AG04449 (cell line): Measurements from ENCODE around the gene CCDC47.

Source experiments
- CTCF ChIA-PET: fragments of 350-600 bp; formaldehyde crosslinking; extraction: SDS; loops from one replicate; lab custom pipeline; 2021; ENCODE audit warnings: antibody characterized with exemption; lab: Yijun Ruan, JAX
- POLR2A ChIA-PET: fragments of 400-600, 350-600 bp; formaldehyde crosslinking; extraction: SDS; loops from one replicate; lab custom pipeline; 2020; ENCODE audit warnings: antibody characterized with exemption, inconsistent platforms; lab: Yijun Ruan, JAX
- DNase-seq: peaks from one replicate; pipeline ENCODE4 v3.0.0-alpha.2; 2010; ENCODE audit warnings: low read depth, low spot score
- H3K4me3 ChIP-seq: 2 replicates; pipeline ENCODE4 v1.5.1; 2011; ENCODE audit warnings: low read depth, mild to moderate bottlenecking, control low read depth, low read length
- TF ChIP-seq, protein P1 (sequence below): IDR thresholded peaks from one replicate; pipeline ENCODE4 v1.5.1; 2011; ENCODE audit warnings: mild to moderate bottlenecking, moderate library complexity, low read length, control low read depth, inconsistent platforms; ENCODE audit not compliant: insufficient read depth; ENCODE audit errors: missing control alignments

Gene CCDC47

DNA sequence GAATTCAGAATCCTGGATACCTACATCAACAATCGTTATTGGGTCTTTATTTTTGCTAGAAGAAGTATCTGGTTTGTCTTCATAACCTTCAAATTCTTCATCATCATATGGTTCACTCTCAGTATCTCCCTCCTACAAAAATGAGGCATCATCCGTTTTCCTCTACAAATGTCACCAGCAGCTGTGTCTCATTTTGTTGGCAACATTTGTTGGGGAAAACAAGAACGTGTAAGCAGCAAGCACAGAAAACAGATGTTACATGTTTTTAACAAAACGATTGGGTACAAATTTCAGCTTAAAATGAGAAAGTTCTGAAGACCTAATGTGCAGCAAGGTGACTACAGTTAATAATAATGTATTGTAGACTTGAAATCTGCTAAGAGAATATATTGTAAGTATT, 8.7 kb downstream of the CCDC47 start:
- TF ChIP-seq, protein P1, sequence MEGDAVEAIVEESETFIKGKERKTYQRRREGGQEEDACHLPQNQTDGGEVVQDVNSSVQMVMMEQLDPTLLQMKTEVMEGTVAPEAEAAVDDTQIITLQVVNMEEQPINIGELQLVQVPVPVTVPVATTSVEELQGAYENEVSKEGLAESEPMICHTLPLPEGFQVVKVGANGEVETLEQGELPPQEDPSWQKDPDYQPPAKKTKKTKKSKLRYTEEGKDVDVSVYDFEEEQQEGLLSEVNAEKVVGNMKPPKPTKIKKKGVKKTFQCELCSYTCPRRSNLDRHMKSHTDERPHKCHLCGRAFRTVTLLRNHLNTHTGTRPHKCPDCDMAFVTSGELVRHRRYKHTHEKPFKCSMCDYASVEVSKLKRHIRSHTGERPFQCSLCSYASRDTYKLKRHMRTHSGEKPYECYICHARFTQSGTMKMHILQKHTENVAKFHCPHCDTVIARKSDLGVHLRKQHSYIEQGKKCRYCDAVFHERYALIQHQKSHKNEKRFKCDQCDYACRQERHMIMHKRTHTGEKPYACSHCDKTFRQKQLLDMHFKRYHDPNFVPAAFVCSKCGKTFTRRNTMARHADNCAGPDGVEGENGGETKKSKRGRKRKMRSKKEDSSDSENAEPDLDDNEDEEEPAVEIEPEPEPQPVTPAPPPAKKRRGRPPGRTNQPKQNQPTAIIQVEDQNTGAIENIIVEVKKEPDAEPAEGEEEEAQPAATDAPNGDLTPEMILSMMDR = no peak
- POLR2A ChIA-PET = interaction anchor here (1.7 kb wide), 1 partner anchor 9 kb away, joined by 6 read pairs; the partner anchor contains the start of genes CCDC47 and DDX42
- CTCF ChIA-PET = interaction anchor here (0.6 to 1.4 kb wide), 2 partner anchors 15 to 18 kb away, joined by 3 to 4 read pairs; no protein-coding TSS in a partner anchor
- DNase-seq = no peak
- no peak overlapping the region for H3K4me3 ChIP-seq

DNA sequence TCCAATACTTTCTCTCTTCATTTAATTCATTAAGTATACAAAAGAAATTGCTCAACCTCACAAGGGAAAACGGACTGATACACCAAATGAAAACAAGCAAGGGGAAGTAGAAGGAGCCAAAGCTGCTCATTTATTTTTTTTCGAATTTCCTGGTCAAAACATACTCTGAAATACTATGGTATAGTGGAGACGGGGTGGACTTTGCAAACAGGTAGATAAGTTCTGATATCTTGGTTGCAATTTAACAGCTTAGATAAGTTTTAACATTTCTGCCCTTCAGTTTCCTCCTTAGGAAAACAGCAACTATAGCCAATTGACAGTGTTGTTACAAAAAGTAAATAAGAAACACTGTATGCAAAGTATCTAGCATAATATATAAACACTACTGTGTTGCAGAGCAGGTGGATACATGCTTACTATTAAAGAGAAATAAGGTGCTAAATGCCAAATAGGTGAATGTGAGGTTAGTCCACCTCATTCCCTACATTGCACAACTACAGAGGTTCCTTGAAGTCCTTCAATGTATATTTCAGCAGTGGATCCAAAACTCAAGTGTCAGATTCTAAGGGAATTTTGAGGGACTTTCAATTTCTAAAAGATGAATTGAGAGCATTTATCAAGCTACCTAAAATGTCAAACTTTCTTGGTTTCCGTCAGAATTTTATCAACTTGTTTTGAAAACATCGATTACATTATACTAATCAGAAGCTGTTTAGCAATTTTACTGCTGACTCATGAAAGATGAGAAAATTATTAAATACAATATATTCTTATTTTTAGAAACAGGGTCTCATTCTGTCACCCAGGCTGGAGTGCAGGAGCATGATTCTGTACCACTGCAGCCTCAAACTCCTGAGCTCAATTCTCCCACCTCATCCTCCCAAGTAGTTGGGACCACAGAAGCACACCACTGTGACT, 11.0 kb downstream of the CCDC47 start:
- no peak for DNase-seq
- POLR2A ChIA-PET = interaction anchor here (1.6 kb wide), 1 partner anchor 11 kb away, joined by 5 read pairs; the partner anchor contains the start of gene CCDC47
- H3K4me3 ChIP-seq = no peak overlapping the region
- TF ChIP-seq, protein P1 = no peak
- CTCF ChIA-PET = interaction anchor here (1.0 to 1.3 kb wide), 2 partner anchors 11 to 12 kb away, joined by 3 read pairs; partner anchors contain the start of gene CCDC47

DNA sequence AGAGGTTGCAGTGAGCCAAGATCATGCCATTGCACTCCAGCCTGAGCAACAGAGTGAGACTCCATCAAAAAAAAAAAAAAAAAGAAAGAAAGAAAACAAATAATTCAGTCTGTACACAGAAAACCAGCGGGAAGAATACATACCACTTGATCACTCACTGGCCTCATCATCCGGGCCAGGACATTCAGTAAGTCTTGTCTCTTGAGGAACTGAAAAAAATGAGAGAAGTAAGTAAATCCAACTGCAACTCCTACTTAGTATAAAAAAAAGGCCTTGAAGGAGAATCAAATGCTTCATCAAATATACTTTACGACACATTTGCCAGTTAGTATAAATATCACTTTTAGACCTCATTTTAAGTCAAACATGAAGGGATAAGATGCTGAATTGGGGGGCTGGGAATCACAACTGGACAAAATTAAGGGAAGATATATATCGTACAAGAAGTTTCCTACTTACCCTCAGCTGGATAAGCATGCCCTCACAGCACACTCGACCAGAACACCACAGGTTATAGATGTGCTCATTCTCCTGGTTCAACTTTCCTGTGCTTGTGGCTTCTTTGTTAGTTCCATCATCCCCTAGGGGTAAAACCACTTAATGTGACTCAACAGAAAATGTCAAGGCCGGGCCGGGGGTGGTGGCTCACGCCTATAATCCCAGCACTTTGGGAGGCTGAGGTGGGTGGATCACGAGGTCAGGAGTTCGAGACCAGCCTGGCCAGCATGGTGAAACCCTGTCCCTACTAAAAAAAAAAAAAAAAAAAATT, 12.4 kb downstream of the CCDC47 start:
- CTCF ChIA-PET = interaction anchor here (1.0 kb wide), 1 partner anchor 12 kb away, joined by 3 read pairs; the partner anchor contains the start of gene CCDC47
- TF ChIP-seq, protein P1 = no peak
- H3K4me3 ChIP-seq = no peak overlapping the region
- POLR2A ChIA-PET = interaction anchor here (1.6 kb wide), 1 partner anchor 13 kb away, joined by 5 read pairs; the partner anchor contains the start of gene CCDC47
- no peak for DNase-seq

DNA sequence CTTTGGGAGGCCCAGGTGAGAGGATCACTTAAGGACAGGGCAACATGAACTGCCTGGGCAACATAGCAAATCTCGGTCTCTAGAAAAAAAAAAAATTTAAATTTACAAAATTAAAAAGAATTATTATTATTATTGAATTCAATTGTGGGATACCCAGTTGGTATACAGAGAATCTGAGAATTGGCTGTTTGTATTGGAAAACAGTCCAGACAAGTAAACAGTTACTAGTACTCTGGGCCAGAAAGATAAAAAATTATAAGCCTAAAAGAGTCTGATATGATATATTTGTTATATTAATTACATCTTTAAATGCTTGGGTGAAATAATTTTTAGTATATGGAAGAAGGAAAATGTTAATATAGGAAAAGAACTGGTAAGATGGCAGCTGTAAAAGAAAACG, 15.0 kb downstream of the CCDC47 start:
- CTCF ChIA-PET = interaction anchor here (1.5 kb wide), 1 partner anchor 8 kb away, joined by 4 read pairs; no protein-coding TSS in a partner anchor
- H3K4me3 ChIP-seq = no peak overlapping the region
- TF ChIP-seq, protein P1 = no peak
- DNase-seq = no peak
- POLR2A ChIA-PET = no interaction called here

DNA sequence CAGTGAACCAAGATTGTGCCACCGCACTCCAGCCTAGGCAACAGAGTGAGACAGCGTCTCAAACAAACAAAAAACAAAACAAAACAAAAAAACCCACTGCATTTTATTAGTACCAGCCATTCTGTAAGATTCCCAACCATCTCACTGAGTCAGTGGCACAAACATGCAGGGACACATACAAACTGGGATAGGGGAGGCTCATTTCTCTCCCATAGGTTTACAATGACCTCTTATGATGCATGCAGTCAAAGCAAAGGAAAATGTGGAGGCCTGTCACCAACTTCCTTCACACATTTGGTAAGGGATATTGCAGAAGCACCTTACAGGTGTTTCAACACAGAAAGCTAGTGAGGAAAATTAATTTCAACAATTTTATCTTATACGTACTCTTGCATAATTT, 19.4 kb downstream of the CCDC47 start:
- POLR2A ChIA-PET = no interaction called here
- CTCF ChIA-PET = interaction anchor here (1.0 kb wide), 1 partner anchor 56 kb away, joined by 3 read pairs; no protein-coding TSS in a partner anchor
- TF ChIP-seq, protein P1 = no peak
- H3K4me3 ChIP-seq = no peak overlapping the region
- DNase-seq = no peak
